ENCODE results near the gene CTCFL.
"Not testable (repeated sequence)": the region's sequence is repeated elsewhere in the genome, so short reads cannot be mapped to it uniquely, and the experiment has no call there.

CTCFL gene

GRCh38 chr20:57536771-57537724 is 12.1 kb upstream of the CTCFL start:
- DNase-seq (ENCODE audit: low read depth in 2 of 2): no peak

- no peak for DNase-seq (ENCODE audit: low read depth in 2 of 2)
These were observed 11.3 kb upstream of the CTCFL start for GRCh38 chr20:57536120-57536708.

DNA sequence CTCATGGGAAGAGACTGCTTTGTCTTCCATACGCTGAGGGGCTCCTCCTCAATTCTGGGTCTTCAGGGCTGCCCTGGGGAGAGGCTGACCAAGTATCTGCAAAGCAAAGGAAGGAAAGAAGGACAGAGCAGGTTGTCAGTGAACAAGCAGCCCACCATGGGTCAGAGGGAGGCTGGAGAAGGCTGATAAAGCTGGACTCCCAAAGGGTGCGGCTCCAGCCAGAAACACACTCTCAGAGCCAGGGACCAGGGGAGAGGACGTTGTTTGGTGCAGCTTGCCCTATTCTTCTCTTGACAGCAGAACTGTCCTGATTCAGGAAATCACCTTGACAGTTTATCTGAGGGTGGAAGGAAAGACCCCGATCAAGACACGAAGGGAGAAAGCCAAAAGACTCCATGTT is 10.4 kb upstream of the CTCFL start:
- DNase-seq (ENCODE audit: low read depth in 2 of 2): no peak

DNA sequence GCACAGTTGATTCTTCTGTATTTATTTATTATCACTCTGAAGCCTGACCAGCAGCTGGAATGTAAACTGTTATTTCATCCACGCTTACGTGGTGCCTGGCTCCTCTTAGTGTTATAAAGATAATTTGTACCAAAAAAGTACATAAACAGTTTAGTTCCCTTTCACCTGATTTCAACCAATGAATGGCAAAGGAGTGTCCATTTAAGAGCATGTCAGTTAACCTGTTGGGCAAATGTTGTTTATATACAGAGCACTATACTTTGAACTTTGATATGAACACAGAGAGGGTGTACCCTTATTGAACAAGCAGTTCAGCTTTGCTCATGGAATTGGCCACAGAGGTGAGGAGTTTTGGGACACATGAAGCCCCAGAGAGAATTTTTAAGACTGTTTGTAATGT is 7.2 kb upstream of the CTCFL start:
- DNase-seq (ENCODE audit: low read depth in 2 of 2): no peak

DNA sequence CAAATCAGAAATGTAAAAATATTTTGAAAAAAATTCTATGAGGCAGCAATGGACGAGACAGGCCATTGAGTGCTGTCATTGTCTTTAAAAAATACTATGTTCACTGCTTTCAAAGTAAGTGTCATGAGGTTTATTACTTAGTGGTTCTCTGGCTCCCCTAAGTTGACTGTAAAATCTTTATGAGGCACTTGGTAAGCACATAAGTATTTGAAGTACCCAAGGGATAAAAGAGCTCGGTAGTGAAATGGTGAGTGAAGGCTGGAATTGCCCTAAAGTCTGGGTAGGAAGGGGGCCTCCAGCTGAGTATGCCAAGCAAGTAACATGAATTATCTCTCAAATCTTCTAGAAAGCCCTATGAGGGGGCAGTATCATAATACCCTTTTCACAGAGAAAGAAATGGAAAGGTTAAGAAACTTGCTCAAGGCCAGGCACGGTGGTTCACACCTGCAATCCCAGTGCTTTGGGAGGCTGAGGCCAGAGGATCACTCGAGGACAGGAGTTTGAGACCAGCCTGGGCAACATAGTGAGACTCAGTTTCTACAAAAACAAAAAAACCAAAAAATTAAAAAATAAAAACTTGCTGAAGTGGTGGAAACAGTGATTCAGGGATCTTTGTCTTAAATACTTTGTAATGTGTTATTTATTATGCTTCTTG is 5.5 kb upstream of the CTCFL start:
- no peak for DNase-seq (ENCODE audit: low read depth in 2 of 2)

DNA sequence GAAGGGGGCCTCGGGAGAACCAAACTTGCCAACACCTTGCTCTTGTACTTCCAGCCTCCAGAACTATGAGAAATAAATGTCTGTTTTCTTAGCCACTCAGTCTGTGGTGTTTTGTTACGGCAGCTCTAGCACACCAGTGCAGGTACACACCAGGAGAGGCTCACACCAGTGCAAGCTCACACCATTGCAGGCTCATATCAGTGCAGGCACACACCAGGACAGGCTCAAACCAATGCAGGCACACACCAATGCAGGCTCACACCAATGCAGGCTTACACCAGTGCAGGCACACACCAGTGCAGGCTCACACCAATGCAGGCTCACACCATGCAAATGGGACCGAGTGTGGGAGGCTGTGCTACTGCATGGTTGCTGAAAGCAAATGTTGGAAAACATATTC is 4.9 kb upstream of the CTCFL start:
- no peak for DNase-seq (ENCODE audit: low read depth in 2 of 2)

- DNase-seq (ENCODE audit: low read depth in 2 of 2): no peak
These were observed 4.2 kb upstream of the CTCFL start for GRCh38 chr20:57529160-57529585.

DNA sequence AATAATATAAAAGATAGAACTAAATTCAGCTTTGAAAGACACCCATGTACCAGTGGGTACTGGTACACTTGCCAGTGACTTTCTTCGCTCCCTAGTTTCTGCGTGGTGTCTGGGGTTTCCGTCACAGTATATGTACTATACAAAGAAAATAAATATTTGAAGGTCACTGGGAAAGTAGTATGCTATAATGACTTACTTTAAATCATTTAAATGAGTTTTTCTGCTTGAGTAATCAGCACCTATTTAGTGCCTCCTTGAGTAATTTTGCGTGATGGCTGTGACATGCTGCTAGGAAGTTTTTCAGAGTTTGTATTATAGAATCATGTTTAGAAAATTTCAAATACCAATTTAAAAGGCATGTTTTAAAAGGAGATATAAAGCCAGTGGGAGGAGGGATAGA is 3.2 kb upstream of the CTCFL start:
- DNase-seq (ENCODE audit: low read depth in 2 of 2): no peak

GRCh38 chr20:57527728-57528127 is 2.8 kb upstream of the CTCFL start:
- no peak for DNase-seq (ENCODE audit: low read depth in 2 of 2)

DNA sequence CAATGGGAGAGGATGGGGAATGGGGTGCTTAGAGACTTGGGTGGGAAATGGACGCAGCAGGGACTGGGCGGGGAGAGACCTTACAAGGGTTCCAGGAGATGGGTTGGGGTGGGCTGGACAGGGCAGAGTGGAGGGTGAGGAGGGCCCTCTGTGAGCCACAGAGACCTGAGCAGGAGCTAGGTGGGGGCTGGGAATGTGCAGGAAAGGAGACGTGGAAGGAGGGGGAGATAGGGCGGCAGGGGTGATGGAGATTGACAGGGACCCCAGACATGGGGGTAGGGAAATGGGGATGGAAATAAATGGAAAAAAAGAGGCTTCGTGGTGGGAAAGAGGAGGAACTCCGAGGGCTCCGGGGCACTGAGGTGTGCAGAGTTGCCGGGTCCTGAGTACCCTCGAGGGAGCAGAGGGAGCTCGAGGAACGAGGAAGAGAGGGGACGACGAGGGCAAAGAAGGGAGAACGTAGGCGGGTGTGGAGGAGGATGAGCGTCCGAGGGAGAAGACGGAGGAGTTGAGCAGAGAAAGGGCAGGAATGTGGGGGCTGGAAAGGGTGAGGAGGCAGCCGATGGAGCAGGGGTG is 2.0 kb upstream of the CTCFL start:
- DNase-seq (ENCODE audit: low read depth in 2 of 2): no peak

- no peak for DNase-seq (ENCODE audit: low read depth in 2 of 2)
These were observed 1.3 kb upstream of the CTCFL start for GRCh38 chr20:57526087-57526884.

DNA sequence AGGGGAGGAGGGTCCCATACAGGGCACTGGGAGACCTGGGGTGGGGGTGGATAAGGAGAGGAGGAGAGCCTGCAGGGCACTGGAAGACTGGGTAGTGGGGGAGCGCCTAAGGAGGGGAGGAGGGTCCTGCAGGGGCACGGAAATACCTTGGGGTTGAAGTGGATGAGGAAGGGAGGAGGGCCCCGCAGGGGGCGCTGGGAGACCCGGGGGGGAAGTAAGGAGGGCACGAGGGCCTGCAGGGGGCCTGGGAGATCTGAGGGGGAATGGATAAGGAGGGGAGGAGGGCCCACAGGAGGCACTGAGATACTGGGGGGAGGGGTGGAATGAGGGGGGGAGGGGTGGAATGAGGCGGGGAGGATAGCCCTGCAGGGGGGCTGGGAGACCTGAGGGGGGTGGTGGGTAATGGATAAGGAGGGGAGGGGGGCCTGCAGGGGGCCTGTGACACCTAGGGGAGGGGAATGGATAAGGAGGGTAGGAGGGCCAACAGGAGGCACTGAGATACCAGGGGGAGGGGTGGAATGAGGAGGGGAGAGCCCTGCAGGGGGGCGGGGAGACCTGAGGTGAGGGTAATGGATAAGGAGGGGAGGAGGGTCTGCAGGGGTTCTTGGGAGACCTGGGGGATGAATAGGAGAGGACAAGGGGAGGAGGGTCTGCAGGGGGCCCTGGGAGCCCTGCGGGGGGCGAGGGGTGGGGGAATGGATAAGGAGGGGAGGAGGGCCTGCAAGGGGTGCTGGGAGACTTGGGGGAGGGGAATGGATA is 567 bp upstream of the CTCFL start:
- no peak for DNase-seq (ENCODE audit: low read depth in 2 of 2)

GRCh38 chr20:57523782-57524181 is 1.2 kb downstream of the CTCFL start:
- DNase-seq (ENCODE audit: low read depth in 2 of 2): no peak

DNA sequence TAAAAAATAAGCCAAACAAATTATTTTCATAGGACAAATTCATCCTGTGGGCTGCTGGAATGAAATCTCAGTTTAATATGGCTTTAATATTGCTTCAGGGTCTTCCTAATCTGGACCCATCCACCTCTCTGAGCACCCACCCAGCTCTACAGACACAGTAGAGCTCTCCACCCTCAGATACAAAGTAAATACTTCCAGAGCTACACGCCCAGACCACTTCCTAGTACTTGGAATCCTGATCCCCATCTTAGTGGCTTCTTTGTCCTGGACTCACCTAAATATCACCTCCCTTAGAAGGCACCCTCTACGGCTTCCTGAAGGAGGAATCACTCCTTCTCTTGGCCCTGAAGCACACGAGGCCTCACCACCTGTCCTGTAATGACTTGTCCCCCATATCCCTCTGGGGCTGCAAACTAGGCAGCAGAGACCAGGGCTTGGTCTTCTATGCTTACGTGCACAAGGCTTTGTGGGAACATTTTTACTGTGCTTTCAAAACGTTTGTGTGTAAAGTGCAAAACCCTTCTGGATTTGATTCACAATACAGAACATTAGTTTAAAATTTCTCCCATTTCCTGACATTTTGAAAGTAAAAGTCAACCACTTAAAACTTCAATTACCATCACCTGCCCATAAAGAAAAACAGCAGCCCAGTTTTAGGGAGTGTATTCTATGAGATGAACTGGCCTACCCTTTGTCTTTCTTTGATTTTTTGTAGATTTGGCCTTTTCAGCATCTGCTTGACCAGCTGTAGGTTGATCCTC is 2.4 kb downstream of the CTCFL start:
- DNase-seq (ENCODE audit: low read depth in 2 of 2): no peak

DNA sequence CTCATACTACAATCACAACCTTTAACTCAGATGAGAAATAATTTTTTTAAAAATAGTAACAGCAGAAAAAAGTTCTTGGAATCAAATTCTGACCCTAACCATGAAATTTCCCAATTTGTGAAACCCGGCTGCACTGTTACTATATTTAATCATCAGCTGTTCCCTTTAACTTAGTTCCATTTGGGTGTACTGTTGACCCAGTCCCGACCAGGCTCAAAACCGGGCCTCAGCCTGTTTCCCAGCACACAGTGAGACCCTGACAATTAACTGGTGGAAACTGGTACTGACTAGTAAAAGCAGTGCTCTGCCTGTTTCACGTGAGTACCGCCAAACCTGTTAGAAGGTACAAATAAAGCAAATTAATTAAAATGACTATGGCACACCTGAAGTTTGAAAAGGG is 7.0 kb downstream of the CTCFL start:
- DNase-seq (ENCODE audit: low read depth in 2 of 2): no peak

GRCh38 chr20:57514273-57514751 is 10.6 kb downstream of the CTCFL start:
- no peak for DNase-seq (ENCODE audit: low read depth in 2 of 2)

GRCh38 chr20:57513199-57513598 is 11.7 kb downstream of the CTCFL start:
- no peak for DNase-seq (ENCODE audit: low read depth in 2 of 2)

DNA sequence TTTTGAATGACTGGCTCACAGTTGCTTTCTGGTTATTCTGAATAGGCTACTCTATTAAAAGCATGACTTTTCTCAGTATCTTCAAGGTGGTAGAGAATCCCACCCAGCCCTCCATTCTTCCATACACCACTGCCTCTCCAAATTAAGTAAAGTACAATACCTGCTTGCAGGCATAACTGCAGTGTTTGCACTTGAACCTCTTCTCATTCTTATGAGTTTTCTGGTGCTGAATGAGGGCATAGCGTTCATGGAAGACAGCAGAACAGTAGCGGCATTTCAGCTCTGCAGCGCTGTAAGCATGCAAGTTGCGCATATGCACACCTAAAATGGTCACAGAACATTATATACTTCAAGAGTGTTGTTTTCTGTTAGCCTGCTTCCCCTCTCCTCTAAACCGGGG is 12.5 kb downstream of the CTCFL start:
- DNase-seq (ENCODE audit: low read depth in 2 of 2): no peak

- not testable (repeated sequence) for DNase-seq (ENCODE audit: low read depth in 2 of 2)
These were observed 13.2 kb downstream of the CTCFL start for GRCh38 chr20:57511709-57512108.

DNA sequence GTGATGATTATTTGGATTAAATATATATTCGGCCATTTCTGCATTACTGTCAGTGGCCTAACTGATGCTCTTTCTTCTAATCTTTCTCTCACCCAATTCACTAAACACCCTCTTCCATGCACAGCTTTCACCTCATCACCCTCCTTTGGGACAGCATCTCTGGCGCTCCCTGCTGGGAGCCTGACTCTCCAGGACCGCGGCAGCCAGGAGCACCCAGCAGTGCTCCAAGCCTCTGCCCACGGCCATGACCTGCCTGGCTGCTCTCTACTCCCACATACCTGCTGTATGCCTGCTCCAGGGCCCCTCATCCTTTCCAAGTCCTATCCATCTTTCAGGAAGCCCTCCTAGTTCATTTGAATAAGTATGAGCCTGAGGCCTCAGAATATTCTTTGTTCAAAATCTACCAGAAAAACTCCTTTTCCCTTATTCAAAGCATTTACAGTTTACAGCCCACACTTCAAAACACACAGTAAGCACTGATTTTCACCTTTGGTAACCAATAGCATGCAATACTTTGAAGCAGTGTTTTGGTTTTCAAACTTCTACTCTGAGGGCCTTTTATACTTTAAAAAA is 15.2 kb downstream of the CTCFL start:
- no peak for DNase-seq (ENCODE audit: low read depth in 2 of 2)
